Loucy (cell line): ENCODE measurements around the gene P2RY2.

Experiments used
- EZH2phosphoT487 ChIP-seq: fragments of 200-600 bp; IDR thresholded peaks from 2 replicates; pipeline ENCODE4 v1.6.1; 2018; ENCODE audit warnings: antibody characterized with exemption, mild to moderate bottlenecking, moderate library complexity, borderline replicate concordance
- TF ChIP-seq, protein P1 (sequence below): fragments of 200-600 bp; sonication (generic); conservative IDR thresholded peaks from 2 replicates; pipeline ENCODE4 v1.5.1; 2014; ENCODE audit warnings: mild to moderate bottlenecking, antibody characterized with exemption, low read length

DNA sequence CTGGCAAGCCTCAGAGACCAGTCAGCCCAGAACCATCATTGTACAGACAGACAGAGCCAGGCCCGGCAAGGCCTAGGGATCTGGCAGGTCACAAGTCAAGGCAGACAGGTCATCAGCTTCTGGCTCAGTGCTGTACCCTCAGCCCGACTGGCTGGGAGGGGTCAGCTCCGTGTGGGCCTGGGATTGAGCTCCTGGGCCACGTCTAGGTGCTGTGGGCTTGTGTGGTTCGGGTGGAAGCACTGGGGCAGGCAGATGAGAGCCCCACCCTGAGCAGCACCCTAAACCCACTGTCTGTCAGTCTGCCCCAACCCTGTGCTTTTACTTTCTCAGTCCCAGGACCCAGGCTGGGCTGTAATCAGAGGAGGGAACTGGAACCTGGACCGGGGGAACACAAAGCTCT lies 26.9 kb upstream of the P2RY2 start:
- TF ChIP-seq, protein P1, sequence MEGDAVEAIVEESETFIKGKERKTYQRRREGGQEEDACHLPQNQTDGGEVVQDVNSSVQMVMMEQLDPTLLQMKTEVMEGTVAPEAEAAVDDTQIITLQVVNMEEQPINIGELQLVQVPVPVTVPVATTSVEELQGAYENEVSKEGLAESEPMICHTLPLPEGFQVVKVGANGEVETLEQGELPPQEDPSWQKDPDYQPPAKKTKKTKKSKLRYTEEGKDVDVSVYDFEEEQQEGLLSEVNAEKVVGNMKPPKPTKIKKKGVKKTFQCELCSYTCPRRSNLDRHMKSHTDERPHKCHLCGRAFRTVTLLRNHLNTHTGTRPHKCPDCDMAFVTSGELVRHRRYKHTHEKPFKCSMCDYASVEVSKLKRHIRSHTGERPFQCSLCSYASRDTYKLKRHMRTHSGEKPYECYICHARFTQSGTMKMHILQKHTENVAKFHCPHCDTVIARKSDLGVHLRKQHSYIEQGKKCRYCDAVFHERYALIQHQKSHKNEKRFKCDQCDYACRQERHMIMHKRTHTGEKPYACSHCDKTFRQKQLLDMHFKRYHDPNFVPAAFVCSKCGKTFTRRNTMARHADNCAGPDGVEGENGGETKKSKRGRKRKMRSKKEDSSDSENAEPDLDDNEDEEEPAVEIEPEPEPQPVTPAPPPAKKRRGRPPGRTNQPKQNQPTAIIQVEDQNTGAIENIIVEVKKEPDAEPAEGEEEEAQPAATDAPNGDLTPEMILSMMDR = no peak
- no peak for TF ChIP-seq EZH2phosphoT487
